Esophagus muscularis mucosa (tissue), 4 donors: ENCODE measurements around the gene SOX5. TPM values are rescaled to one million over a fixed set of nuclear protein-coding genes. Genes with fewer than 3 reads are reported as not detected.
"Not testable (repeated sequence)": the region's sequence is repeated elsewhere in the genome, so short reads cannot be mapped to it uniquely, and the experiment has no call there.

Experiments
- DNase-seq: peaks from one replicate; pipeline ENCODE4 v3.0.0-alpha.2; 2017; ENCODE audit errors: extremely low spot score
- H3K27ac ChIP-seq, 4 donors: fragments of 200-600 bp; sonication (generic); replicated peaks in 1 of 4; 1 replicate in 3 of 4; 2 replicates in 1 of 4; pipeline ENCODE4 v1.5.1; 2016 to 2019; ENCODE audit warnings: mild to moderate bottlenecking in 1 of 4
- H3K27me3 ChIP-seq, 4 donors: fragments of 200-600 bp; sonication (generic); one replicate each; pipeline versions ENCODE4 v1.5.1 to v1.6.0; 2016 to 2019
- H3K36me3 ChIP-seq, 4 donors: fragments of 200-600 bp; sonication (generic); one replicate each; pipeline ENCODE4 v1.5.1; 2016 to 2019
- H3K4me1 ChIP-seq, 4 donors: fragments of 200-600 bp; sonication (generic); one replicate each; pipeline ENCODE4 v1.5.1; 2016 to 2019
- H3K4me3 ChIP-seq, 4 donors: fragments of 200-600 bp; sonication (generic); 1 replicate in 2 of 4; 2 replicates in 2 of 4; pipeline ENCODE4 v1.5.1; 2016 to 2019; ENCODE audit warnings: mild to moderate bottlenecking in 4 of 4, moderate library complexity in 1 of 4
- H3K9me3 ChIP-seq, 4 donors: fragments of 200-600 bp; sonication (generic); 1 replicate in 3 of 4; 2 replicates in 1 of 4; pipeline ENCODE4 v1.5.1; 2016 to 2019
- CTCF ChIP-seq, 3 experiments: fragments of 200-600 bp in 2 of 3; fragments of 450-650 bp in 1 of 3; sonication (generic) in 2 of 3; IDR thresholded peaks; one replicate each; pipeline ENCODE4 v1.5.1; 2017 to 2019; ENCODE audit warnings: antibody characterized with exemption in 3 of 3, mild to moderate bottlenecking in 2 of 3, moderate library complexity in 1 of 3
- EP300 ChIP-seq: sonication (generic); formaldehyde crosslinking; IDR thresholded peaks from one replicate; pipeline ENCODE4 v1.6.1; 2017; ENCODE audit warnings: antibody characterized with exemption
- POLR2A ChIP-seq: fragments of 450-650 bp; IDR thresholded peaks from one replicate; pipeline ENCODE4 v1.6.1; 2017; ENCODE audit warnings: antibody characterized with exemption, moderate library complexity, mild to moderate bottlenecking, low read depth
- POLR2AphosphoS5 ChIP-seq, 2 donors: sonication (generic); formaldehyde crosslinking; IDR thresholded peaks; one replicate each; pipeline ENCODE4 v1.6.1; 2017; ENCODE audit warnings: antibody characterized with exemption in 2 of 2
- WGBS: methylation state at CpG from one replicate; pipeline ENCODE4 v1.1.5; 2018; 5-methylcytosine and 5-hydroxymethylcytosine counted together
- intact Hi-C: fragments of 100-400 bp; cut with DNase I; formaldehyde crosslinking; loops from one replicate; pipeline ENCODE4 v1.15.1; 2023
- total RNA-seq, 4 donors: library from RNA; depleted of rRNA; stranded (reverse); fragments of >200 nt; gene quantifications; one replicate each; pipeline versions ENCODE4 v1.1.0 to v1.2.1, GENCODE V29; 2016

The SOX5 gene
- total RNA-seq, 4 donors from 2014 or later: 7.1 to 11.6 (median 8.8) TPM

- TF ChIP-seq CTCF (IDR thresholded peaks at IDR 0.05): no peak
- Histone ChIP-seq H3K36me3 (no peaks in the 10 kb centered on the region), H3K4me1 (no peaks in the 10 kb centered on the region), H3K27ac (no peak overlapping the region), H3K4me3 (no peak overlapping the region), H3K27me3 (no peaks in the 10 kb centered on the region), H3K9me3 (no peaks in the 10 kb centered on the region)
- WGBS: 99% methylated on average over 2 of the region's 2 CpGs
- DNase-seq: no peak
- intact Hi-C loops: no loop called here
Observed at GRCh38 chr12:23523339-23523738, 426.1 kb downstream of the SOX5 start.

GRCh38 chr12:23519444-23519843, 430.0 kb downstream of the SOX5 start:
- H3K4me1 ChIP-seq, H3K9me3 ChIP-seq, H3K27ac ChIP-seq, H3K36me3 ChIP-seq, intact Hi-C loops, DNase-seq, H3K4me3 ChIP-seq, H3K27me3 ChIP-seq: not testable (repeated sequence)
- 83% methylated on average over 1 of the region's 1 CpG for WGBS

- H3K36me3 ChIP-seq, H3K9me3 ChIP-seq, DNase-seq, H3K27me3 ChIP-seq, H3K4me1 ChIP-seq, H3K4me3 ChIP-seq, H3K27ac ChIP-seq, intact Hi-C loops: not testable (repeated sequence)
- 75% methylated on average over 6 of the region's 6 CpGs for WGBS
Observed at GRCh38 chr12:23515785-23516184, 433.7 kb downstream of the SOX5 start.

GRCh38 chr12:23510484-23510883, 439.0 kb downstream of the SOX5 start:
- Histone ChIP-seq H3K4me1 (no peaks in the 10 kb centered on the region), H3K27ac (no peak overlapping the region), H3K9me3 (peaks cover 0 to 8% (median 0%) of the 10 kb centered on the region in 4 donors), H3K36me3 (no peaks in the 10 kb centered on the region), H3K27me3 (no peaks in the 10 kb centered on the region), H3K4me3 (no peak overlapping the region)
- 92% methylated on average over 8 of the region's 8 CpGs for WGBS
- intact Hi-C loops: no loop called here
- TF ChIP-seq CTCF (IDR thresholded peaks at IDR 0.05): no peak
- TF ChIP-seq POLR2AphosphoS5 (IDR thresholded peaks at IDR 0.05): no peak
- TF ChIP-seq EP300: no peak
- no peak for TF ChIP-seq POLR2A
- DNase-seq: no peak

- H3K27ac ChIP-seq, DNase-seq, H3K27me3 ChIP-seq, intact Hi-C loops, H3K4me1 ChIP-seq, H3K36me3 ChIP-seq, H3K4me3 ChIP-seq, H3K9me3 ChIP-seq: not testable (repeated sequence)
- WGBS: 84% methylated on average over 8 of the region's 8 CpGs
Observed at GRCh38 chr12:23509832-23510231, 439.6 kb downstream of the SOX5 start.

- 94% methylated on average over 4 of the region's 4 CpGs for WGBS
- H3K27ac ChIP-seq, H3K36me3 ChIP-seq, DNase-seq, H3K27me3 ChIP-seq, H3K4me1 ChIP-seq, H3K9me3 ChIP-seq, intact Hi-C loops, H3K4me3 ChIP-seq: not testable (repeated sequence)
Observed at GRCh38 chr12:23507785-23508184, 441.7 kb downstream of the SOX5 start.

- DNase-seq, H3K36me3 ChIP-seq, H3K27ac ChIP-seq, H3K4me1 ChIP-seq, H3K27me3 ChIP-seq, intact Hi-C loops, H3K9me3 ChIP-seq, H3K4me3 ChIP-seq: not testable (repeated sequence)
- WGBS: 76% methylated on average over 1 of the region's 1 CpG
Observed at GRCh38 chr12:23505736-23506135, 443.7 kb downstream of the SOX5 start.
